ENCODE results near the gene CLSTN2. TPM values are rescaled to one million over a fixed set of nuclear protein-coding genes. Genes with fewer than 3 reads are reported as not detected.

The CLSTN2 gene
- total RNA-seq, 2 donors from 2014 or later: 0.82 to 1.3 TPM

DNA sequence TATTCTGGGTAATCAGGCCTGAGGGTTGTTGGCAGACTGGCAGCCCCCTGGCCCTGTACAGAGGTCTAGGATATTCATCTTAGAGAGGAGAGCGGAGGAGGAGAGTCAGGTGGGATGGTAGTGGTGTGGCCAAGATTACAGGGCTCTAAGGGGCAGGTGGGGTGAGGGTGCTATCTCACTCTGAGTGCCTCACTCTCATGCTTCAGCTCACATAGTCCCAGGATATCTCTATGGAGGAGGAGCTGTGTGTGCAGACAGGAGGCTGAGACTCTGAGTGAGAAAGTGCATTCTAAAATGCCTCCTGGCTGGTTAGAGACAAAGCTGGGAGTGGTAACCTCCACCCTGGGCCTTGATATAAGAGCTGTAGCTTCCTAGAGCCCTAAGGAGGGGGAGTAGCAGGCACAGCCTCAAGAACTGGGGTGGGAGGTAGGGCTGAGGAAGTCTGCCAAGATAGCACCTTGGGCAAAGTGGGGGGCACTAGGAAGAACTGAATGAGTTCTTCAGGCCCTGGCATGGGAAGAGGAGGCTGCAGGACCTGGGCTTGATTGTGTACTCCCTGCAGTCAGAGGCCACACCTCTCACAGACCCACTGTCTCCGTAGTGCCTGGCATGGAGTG lies 39.9 kb downstream of the CLSTN2 start:
- intact Hi-C loops (cut with DNase I): no loop called here
- H3K36me3 ChIP-seq: no peaks in the 10 kb centered on the region
- TF ChIP-seq, protein P1, sequence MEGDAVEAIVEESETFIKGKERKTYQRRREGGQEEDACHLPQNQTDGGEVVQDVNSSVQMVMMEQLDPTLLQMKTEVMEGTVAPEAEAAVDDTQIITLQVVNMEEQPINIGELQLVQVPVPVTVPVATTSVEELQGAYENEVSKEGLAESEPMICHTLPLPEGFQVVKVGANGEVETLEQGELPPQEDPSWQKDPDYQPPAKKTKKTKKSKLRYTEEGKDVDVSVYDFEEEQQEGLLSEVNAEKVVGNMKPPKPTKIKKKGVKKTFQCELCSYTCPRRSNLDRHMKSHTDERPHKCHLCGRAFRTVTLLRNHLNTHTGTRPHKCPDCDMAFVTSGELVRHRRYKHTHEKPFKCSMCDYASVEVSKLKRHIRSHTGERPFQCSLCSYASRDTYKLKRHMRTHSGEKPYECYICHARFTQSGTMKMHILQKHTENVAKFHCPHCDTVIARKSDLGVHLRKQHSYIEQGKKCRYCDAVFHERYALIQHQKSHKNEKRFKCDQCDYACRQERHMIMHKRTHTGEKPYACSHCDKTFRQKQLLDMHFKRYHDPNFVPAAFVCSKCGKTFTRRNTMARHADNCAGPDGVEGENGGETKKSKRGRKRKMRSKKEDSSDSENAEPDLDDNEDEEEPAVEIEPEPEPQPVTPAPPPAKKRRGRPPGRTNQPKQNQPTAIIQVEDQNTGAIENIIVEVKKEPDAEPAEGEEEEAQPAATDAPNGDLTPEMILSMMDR (IDR thresholded peaks at IDR 0.05): no peak
- no peak for DNase-seq
- H3K27me3 ChIP-seq: no peaks in the 10 kb centered on the region
- no peak overlapping the region for H3K27ac ChIP-seq
- no peaks in the 10 kb centered on the region for H3K9me3 ChIP-seq
- H3K4me3 ChIP-seq: no peak overlapping the region
- no peaks in the 10 kb centered on the region for H3K4me1 ChIP-seq
- no peak overlapping the region for H3K9ac ChIP-seq (ENCODE audit: low read depth in 2 of 2, low read length in 2 of 2)

DNA sequence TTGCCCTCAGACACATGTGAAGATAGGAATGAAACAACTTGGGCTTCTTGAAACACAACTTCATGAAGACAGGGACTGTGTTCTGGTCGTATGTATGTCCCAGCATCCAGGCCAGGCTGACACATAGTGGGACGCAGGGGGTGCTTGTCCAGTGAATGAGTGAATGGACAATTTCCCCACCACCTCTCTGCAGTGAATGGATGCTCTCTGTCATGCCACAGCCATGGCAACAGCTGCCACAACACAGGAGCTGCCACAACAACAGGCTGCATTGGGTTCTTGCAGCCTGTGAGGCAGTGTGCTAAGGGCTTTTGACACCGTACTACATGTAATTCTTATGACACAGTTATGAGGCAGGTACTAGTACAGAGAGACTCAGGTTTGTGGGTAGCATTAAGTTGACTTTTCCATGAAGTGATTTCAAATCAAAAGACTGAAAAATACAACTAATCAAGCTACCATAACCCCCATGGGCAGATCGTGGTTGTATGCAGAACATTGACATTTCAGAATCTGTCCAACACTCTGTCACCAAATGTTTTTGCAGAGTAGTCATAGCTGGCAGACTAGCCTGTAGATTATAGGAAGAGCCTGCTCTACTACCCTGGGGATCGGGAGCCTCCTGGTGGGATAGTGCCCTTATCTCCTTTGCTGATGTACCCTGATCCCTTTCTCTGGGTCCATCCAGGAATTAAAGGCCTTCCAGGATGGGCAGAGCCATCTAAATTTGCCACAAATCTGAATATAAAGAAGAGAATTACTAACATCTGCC lies 40.8 kb downstream of the CLSTN2 start:
- no peak overlapping the region for H3K27ac ChIP-seq
- H3K36me3 ChIP-seq: no peaks in the 10 kb centered on the region
- DNase-seq: no peak
- intact Hi-C loops (cut with DNase I): no loop called here
- no peak overlapping the region for H3K9ac ChIP-seq (ENCODE audit: low read depth in 2 of 2, low read length in 2 of 2)
- H3K4me3 ChIP-seq: no peak overlapping the region
- H3K4me1 ChIP-seq: no peaks in the 10 kb centered on the region
- TF ChIP-seq, protein P1 (IDR thresholded peaks at IDR 0.05): no peak
- no peaks in the 10 kb centered on the region for H3K27me3 ChIP-seq
- no peaks in the 10 kb centered on the region for H3K9me3 ChIP-seq

DNA sequence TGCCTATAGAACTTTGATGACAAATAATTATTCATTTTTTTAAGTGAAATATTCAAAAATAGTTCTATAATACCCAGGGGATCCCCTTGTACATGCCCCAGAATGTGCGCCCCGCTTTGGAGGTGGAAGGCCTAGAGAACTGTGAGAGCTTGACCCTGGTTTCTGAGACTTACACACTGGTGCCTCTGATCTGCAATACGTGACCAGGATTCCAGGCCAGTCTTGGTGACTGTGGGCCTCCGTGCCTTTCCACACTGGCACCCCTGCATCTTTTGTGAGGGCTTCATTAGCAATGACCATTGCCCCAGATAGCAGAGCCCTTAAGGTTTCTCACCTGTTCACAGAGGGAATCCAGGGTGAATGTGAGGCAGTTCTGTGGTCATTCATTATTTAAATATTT lies 44.0 kb downstream of the CLSTN2 start:
- H3K4me3 ChIP-seq: no peak overlapping the region
- TF ChIP-seq, protein P1 (IDR thresholded peaks at IDR 0.05): no peak
- H3K27ac ChIP-seq: no peak overlapping the region
- no peak for DNase-seq
- H3K27me3 ChIP-seq: no peaks in the 10 kb centered on the region
- no peaks in the 10 kb centered on the region for H3K36me3 ChIP-seq
- intact Hi-C loops (cut with DNase I): no loop called here
- H3K9ac ChIP-seq (ENCODE audit: low read depth in 2 of 2, low read length in 2 of 2): no peak overlapping the region
- no peaks in the 10 kb centered on the region for H3K4me1 ChIP-seq
- H3K9me3 ChIP-seq: no peaks in the 10 kb centered on the region

DNA sequence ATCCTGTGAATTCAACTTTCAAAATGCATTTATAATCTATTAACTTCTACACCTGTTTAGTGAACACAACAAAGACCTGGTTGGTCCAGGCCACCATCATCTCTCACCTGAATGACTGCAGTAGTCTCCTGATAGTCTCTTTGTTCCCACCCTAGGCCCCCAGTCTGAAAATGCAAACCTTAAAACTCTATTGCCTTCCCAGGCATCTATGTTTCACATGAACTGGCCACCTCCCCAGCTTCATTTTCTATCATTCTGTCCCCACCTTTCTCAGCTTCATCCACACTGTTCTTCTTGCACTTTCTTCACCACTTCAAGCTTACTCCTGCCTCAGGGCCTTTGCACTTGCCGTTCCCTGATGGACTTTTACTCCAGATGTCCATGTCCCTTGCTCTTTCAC lies 45.0 kb downstream of the CLSTN2 start:
- no peaks in the 10 kb centered on the region for H3K4me1 ChIP-seq
- intact Hi-C loops (cut with DNase I): no loop called here
- no peak overlapping the region for H3K4me3 ChIP-seq
- no peaks in the 10 kb centered on the region for H3K36me3 ChIP-seq
- TF ChIP-seq, protein P1 (IDR thresholded peaks at IDR 0.05): no peak
- no peak overlapping the region for H3K27ac ChIP-seq
- no peak overlapping the region for H3K9ac ChIP-seq (ENCODE audit: low read depth in 2 of 2, low read length in 2 of 2)
- DNase-seq: no peak
- H3K27me3 ChIP-seq: no peaks in the 10 kb centered on the region
- no peaks in the 10 kb centered on the region for H3K9me3 ChIP-seq

DNA sequence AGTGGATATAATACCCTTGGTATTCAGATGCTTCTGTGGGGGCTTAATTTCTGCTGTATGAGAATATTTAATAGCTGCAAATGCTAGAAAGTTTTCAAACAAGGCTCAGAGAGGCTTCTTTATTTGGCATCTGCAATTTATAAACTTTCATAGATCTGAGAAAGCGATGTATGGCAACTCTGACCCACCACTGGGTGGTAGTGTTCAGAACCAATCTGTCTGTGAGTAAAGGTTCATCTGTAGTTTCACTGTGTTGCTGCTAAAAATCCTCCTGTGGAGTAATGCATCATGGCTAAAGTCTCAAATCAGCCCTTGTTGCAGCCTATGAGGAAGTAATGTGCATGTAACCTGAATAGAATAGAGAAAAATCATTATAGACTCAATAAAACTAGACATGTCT lies 47.4 kb downstream of the CLSTN2 start:
- Histone ChIP-seq H3K4me3 (no peak overlapping the region), H3K36me3 (no peaks in the 10 kb centered on the region), H3K27me3 (no peaks in the 10 kb centered on the region), H3K4me1 (no peaks in the 10 kb centered on the region), H3K9ac (ENCODE audit: low read depth in 2 of 2, low read length in 2 of 2) (no peak overlapping the region), H3K27ac (no peak overlapping the region), H3K9me3 (no peaks in the 10 kb centered on the region)
- no peak for DNase-seq
- intact Hi-C loops (cut with DNase I): no loop called here
- TF ChIP-seq, protein P1 (IDR thresholded peaks at IDR 0.05): no peak

Measured in colonic mucosa (tissue), 4 donors.